Activated T-helper 2 cell treated with anti-CD3 and anti-CD28 coated beads, Interferon-gamma antibody, Interleukin-2, Interleukin-4, amounts not matched to agents 10 μg/mL and 5 μg/mL and 100 μg/mL, durations not matched to agents 14 hours and 24 hours and 36 hours (primary cell): ENCODE measurements around the gene RDH12. TPM values are rescaled to one million over a fixed set of nuclear protein-coding genes. Genes with fewer than 3 reads are reported as not detected.
"Not testable (repeated sequence)": the region's sequence is repeated elsewhere in the genome, so short reads cannot be mapped to it uniquely, and the experiment has no call there.

ENCODE experiments used
- DNase-seq: peaks from one replicate; pipeline ENCODE4 v3.0.0; 2021; ENCODE audit warnings: low spot score
- H3K27ac Mint-ChIP-seq: one replicate; pipeline ENCODE4 v1.8.0; 2021; ENCODE audit warnings: mixed read lengths
- H3K27me3 Mint-ChIP-seq: one replicate; pipeline ENCODE4 v1.8.0; 2021; ENCODE audit warnings: low read depth, mixed read lengths
- H3K36me3 Mint-ChIP-seq: one replicate; pipeline ENCODE4 v1.8.0; 2021; ENCODE audit warnings: low read depth, mixed read lengths
- H3K4me1 Mint-ChIP-seq: one replicate; pipeline ENCODE4 v1.8.0; 2021; ENCODE audit warnings: low read depth, mixed read lengths
- H3K4me3 Mint-ChIP-seq: one replicate; pipeline ENCODE4 v1.8.0; 2021; ENCODE audit warnings: low read depth, mild to moderate bottlenecking, moderate library complexity, mixed read lengths
- H3K9me3 Mint-ChIP-seq: one replicate; pipeline ENCODE4 v1.8.0; 2021; ENCODE audit warnings: mixed read lengths
- intact Hi-C: fragments of 100-400 bp; cut with micrococcal nuclease; formaldehyde crosslinking; loops from one replicate; pipeline ENCODE4 v1.15.1; 2023
- total RNA-seq: library from RNA; stranded (reverse); gene quantifications from 2 replicates; pipeline ENCODE4 v1.2.3, GENCODE V29; 2022

The RDH12 gene
- not detected in 2 replicates for total RNA-seq

GRCh38 chr14:67701492-67701891, at the start of gene RDH12:
RDH12 (plus strand) TSS chr14:67701886; CDS start chr14:67722643, 20,757 bp downstream.
- intact Hi-C loops, result loop anchor here (5.0 kb wide), 1 partner anchor 274 kb away; no protein-coding TSS in a partner anchor
- not testable (repeated sequence) for H3K9me3 Mint-ChIP-seq, H3K27me3 Mint-ChIP-seq, DNase-seq, H3K36me3 Mint-ChIP-seq, H3K4me3 Mint-ChIP-seq, H3K27ac Mint-ChIP-seq, H3K4me1 Mint-ChIP-seq

GRCh38 chr14:67652189-67652588, 49.5 kb upstream of the RDH12 start:
- H3K27ac Mint-ChIP-seq, result no peak overlapping the region
- no peak overlapping the region for H3K4me3 Mint-ChIP-seq
- DNase-seq, result no peak
- no peaks in the 10 kb centered on the region for H3K27me3 Mint-ChIP-seq
- no peaks in the 10 kb centered on the region for H3K9me3 Mint-ChIP-seq
- peaks cover 63% of the 10 kb centered on the region for H3K36me3 Mint-ChIP-seq
- peaks cover 6% of the 10 kb centered on the region for H3K4me1 Mint-ChIP-seq
- intact Hi-C loops, result no loop called here

GRCh38 chr14:67653651-67654280, 47.9 kb upstream of the RDH12 start:
- H3K4me1 Mint-ChIP-seq, result peaks cover 7% of the 10 kb centered on the region
- no peaks in the 10 kb centered on the region for H3K27me3 Mint-ChIP-seq
- no peak overlapping the region for H3K27ac Mint-ChIP-seq
- no peak overlapping the region for H3K4me3 Mint-ChIP-seq
- no peak for DNase-seq
- intact Hi-C loops, result no loop called here
- no peaks in the 10 kb centered on the region for H3K9me3 Mint-ChIP-seq
- peaks cover 60% of the 10 kb centered on the region for H3K36me3 Mint-ChIP-seq

- Mint-ChIP-seq H3K4me3 (no peak overlapping the region), H3K36me3 (peaks cover 36% of the 10 kb centered on the region), H3K9me3 (no peaks in the 10 kb centered on the region), H3K4me1 (peaks cover 25% of the 10 kb centered on the region), H3K27ac (no peak overlapping the region), H3K27me3 (no peaks in the 10 kb centered on the region)
- intact Hi-C loops, result no loop called here
- DNase-seq, result no peak
Observed at GRCh38 chr14:67663633-67664032, 38.1 kb upstream of the RDH12 start.

- Mint-ChIP-seq H3K9me3 (no peaks in the 10 kb centered on the region), H3K4me1 (peaks cover 27% of the 10 kb centered on the region), H3K27ac (no peak overlapping the region), H3K36me3 (peaks cover 20% of the 10 kb centered on the region), H3K27me3 (no peaks in the 10 kb centered on the region), H3K4me3 (no peak overlapping the region)
- intact Hi-C loops, result loop anchor here (2.0 kb wide), 3 partner anchors 21 to 239 kb away; no protein-coding TSS in a partner anchor
- no peak for DNase-seq
Observed at GRCh38 chr14:67665868-67666267, 35.8 kb upstream of the RDH12 start.

- peaks cover 27% of the 10 kb centered on the region for H3K4me1 Mint-ChIP-seq
- H3K36me3 Mint-ChIP-seq, result peaks cover 19% of the 10 kb centered on the region
- intact Hi-C loops, result loop anchor here (1.0 to 2.0 kb wide), 4 partner anchors 22 to 240 kb away; no protein-coding TSS in a partner anchor
- H3K27ac Mint-ChIP-seq, result peak overlapping the region; percentile 43
- no peak for DNase-seq
- H3K27me3 Mint-ChIP-seq, result no peaks in the 10 kb centered on the region
- H3K9me3 Mint-ChIP-seq, result no peaks in the 10 kb centered on the region
- H3K4me3 Mint-ChIP-seq, result no peak overlapping the region
Observed at GRCh38 chr14:67666750-67667449, 34.8 kb upstream of the RDH12 start.

GRCh38 chr14:67668559-67668958, 33.1 kb upstream of the RDH12 start:
- H3K27ac Mint-ChIP-seq, result no peak overlapping the region
- peaks cover 36% of the 10 kb centered on the region for H3K4me1 Mint-ChIP-seq
- DNase-seq, result no peak
- no peak overlapping the region for H3K4me3 Mint-ChIP-seq
- H3K9me3 Mint-ChIP-seq, result no peaks in the 10 kb centered on the region
- no peaks in the 10 kb centered on the region for H3K27me3 Mint-ChIP-seq
- H3K36me3 Mint-ChIP-seq, result peaks cover 14% of the 10 kb centered on the region
- intact Hi-C loops, result no loop called here

- Mint-ChIP-seq H3K27ac (no peak overlapping the region), H3K9me3 (no peaks in the 10 kb centered on the region), H3K4me1 (peaks cover 26% of the 10 kb centered on the region), H3K4me3 (peak overlapping the region; percentile 86), H3K36me3 (peaks cover 28% of the 10 kb centered on the region), H3K27me3 (no peaks in the 10 kb centered on the region)
- DNase-seq, result no peak
- intact Hi-C loops, result no loop called here
Observed at GRCh38 chr14:67673451-67673850, 28.2 kb upstream of the RDH12 start.

- Mint-ChIP-seq H3K9me3 (no peaks in the 10 kb centered on the region), H3K4me3 (peak overlapping the region; percentile 86), H3K27me3 (no peaks in the 10 kb centered on the region), H3K27ac (peak overlapping the region; percentile 51), H3K4me1 (peaks cover 22% of the 10 kb centered on the region), H3K36me3 (peaks cover 33% of the 10 kb centered on the region)
- intact Hi-C loops, result loop anchor here (1.0 kb wide), 1 partner anchor 21 kb away; the partner anchor contains the start of gene RDH11
- peak; percentile 49 for DNase-seq
Observed at GRCh38 chr14:67674139-67674479, 27.6 kb upstream of the RDH12 start.

- peak within 1 kb of the TSS; percentile 86 for H3K4me3 Mint-ChIP-seq
- H3K9me3 Mint-ChIP-seq, result no peaks in the 10 kb centered on the region
- H3K36me3 Mint-ChIP-seq, result peaks cover 34% of the 10 kb centered on the region
- no peaks in the 10 kb centered on the region for H3K27me3 Mint-ChIP-seq
- intact Hi-C loops, result loop anchor here (1.0 kb wide), 1 partner anchor 21 kb away; the partner anchor contains the start of gene RDH11
- peak within 1 kb of the TSS; percentile 86 for H3K27ac Mint-ChIP-seq
- DNase-seq, result peak; percentile 70
- H3K4me1 Mint-ChIP-seq, result peaks cover 22% of the 10 kb centered on the region
Observed at GRCh38 chr14:67674480-67675218, 27.0 kb upstream of the RDH12 start, which contains the start of gene VTI1B. VTI1B (minus strand) TSS chr14:67674632; CDS start chr14:67674489, 143 bp downstream.

- Mint-ChIP-seq H3K4me3 (peak overlapping the region; percentile 86), H3K27me3 (no peaks in the 10 kb centered on the region), H3K36me3 (peaks cover 40% of the 10 kb centered on the region), H3K27ac (peak overlapping the region; percentile 86), H3K4me1 (peaks cover 28% of the 10 kb centered on the region), H3K9me3 (no peaks in the 10 kb centered on the region)
- intact Hi-C loops, result no loop called here
- no peak for DNase-seq
Observed at GRCh38 chr14:67675219-67675582, 26.5 kb upstream of the RDH12 start.

GRCh38 chr14:67679006-67679405, 22.7 kb upstream of the RDH12 start:
- DNase-seq, result no peak
- H3K4me3 Mint-ChIP-seq, result no peak overlapping the region
- peaks cover 72% of the 10 kb centered on the region for H3K36me3 Mint-ChIP-seq
- no peak overlapping the region for H3K27ac Mint-ChIP-seq
- H3K9me3 Mint-ChIP-seq, result no peaks in the 10 kb centered on the region
- no peaks in the 10 kb centered on the region for H3K27me3 Mint-ChIP-seq
- intact Hi-C loops, result no loop called here
- peaks cover 43% of the 10 kb centered on the region for H3K4me1 Mint-ChIP-seq
